NCI-H460 (cell line): Measurements from ENCODE around the gene RPRD1A. TPM values are rescaled to one million over a fixed set of nuclear protein-coding genes. Genes with fewer than 3 reads are reported as not detected.
"Not testable (repeated sequence)": the region's sequence is repeated elsewhere in the genome, so short reads cannot be mapped to it uniquely, and the experiment has no call there.

ENCODE experiments used
- DNase-seq: peaks from one replicate; pipeline ENCODE4 v3.0.0-alpha.2; 2016; ENCODE audit warnings: low read depth; ENCODE audit errors: extremely low read depth
- total RNA-seq: library from RNA; depleted of rRNA; stranded (reverse); fragments of >200 nt; shearing (Covaris generic); gene quantifications from 2 replicates; pipeline ENCODE4 v1.2.3, GENCODE V29; 2014

The RPRD1A gene
- total RNA-seq, 1 experiment from 2014 or later: 76.0 TPM

- no peak for DNase-seq
These were observed 33.0 kb downstream of the RPRD1A start for GRCh38 chr18:36034299-36034895.

DNA sequence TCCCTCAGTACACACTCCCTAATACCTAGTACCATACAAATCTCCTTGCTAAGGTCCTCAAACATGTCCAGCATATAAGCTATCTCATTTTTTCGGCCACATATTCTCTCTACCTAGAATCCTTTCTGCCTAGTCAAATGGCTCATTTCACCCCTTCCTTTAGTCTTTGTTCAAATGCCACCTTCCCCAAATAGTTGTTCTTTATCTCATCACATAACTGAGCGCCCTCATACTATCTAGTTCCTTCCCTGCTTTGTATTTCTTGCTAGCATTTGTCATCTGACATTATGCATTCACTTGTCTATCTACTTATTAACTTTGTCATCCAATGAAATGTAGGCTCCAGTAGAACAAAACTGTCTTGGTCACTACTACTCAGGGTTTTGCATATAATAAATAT is 35.5 kb downstream of the RPRD1A start:
- no peak for DNase-seq

DNA sequence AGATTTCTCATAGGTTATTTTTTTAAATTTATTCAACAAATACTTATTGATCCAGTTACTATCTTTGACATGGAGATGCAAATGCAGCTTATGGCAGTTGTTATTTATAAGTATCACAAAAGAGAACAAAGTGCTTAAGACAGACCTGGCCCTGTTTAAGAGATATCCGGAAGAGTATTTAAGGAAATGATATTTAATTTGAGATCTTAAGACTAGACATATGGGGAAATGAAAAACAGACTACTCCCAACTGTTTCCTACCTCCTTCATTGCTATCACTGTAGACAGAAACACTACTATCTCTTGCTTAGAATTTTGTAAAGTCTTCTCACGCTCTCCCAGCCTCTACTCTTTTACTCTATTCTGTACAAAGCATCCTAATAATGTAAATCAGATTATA is 36.0 kb downstream of the RPRD1A start:
- DNase-seq: no peak

- DNase-seq: no peak
These were observed 38.5 kb downstream of the RPRD1A start for GRCh38 chr18:36028859-36029258.

- DNase-seq: no peak
These were observed 42.3 kb downstream of the RPRD1A start for GRCh38 chr18:36025025-36025424.

- DNase-seq: not testable (repeated sequence)
These were observed 43.1 kb downstream of the RPRD1A start for GRCh38 chr18:36024241-36024640.

DNA sequence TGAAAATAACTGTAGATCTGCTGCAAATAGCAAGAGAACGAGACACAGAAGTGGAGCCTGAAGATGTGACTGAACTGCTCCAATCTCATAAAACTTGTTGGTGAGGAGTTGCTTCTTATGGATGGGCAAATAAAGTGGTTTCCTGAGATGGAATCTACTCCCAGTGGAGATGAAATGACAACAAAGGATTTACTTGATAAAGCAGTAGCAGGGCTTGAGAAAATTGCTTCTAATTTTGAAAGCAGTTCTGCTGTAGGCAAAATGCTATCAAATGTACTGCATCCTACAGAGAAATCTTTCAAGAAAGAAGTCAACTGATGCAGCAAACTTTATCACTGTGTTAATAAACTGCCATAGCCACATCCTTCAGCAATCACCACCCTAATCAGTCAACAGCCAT is 44.0 kb downstream of the RPRD1A start:
- no peak for DNase-seq

GRCh38 chr18:36020174-36020711 is 47.1 kb downstream of the RPRD1A start:
- no peak for DNase-seq

DNA sequence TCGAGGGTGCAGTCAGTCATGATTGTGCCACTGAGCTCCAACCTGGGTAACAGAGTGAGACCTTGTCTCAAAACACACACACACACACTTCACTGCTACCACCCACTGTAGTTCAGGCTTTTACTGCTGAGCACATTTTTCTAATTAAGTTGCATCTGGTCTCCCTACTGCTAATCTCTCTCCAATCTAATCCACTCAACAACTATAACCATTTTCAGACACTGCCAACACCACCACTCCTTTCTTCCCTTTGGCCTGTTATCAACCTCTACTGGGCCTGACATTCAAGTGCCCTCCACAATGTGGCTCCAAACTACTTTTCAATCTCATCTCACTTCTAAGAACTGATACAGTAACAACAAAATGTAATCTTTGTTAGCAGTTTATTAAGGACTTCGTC is 50.1 kb downstream of the RPRD1A start:
- no peak for DNase-seq

DNA sequence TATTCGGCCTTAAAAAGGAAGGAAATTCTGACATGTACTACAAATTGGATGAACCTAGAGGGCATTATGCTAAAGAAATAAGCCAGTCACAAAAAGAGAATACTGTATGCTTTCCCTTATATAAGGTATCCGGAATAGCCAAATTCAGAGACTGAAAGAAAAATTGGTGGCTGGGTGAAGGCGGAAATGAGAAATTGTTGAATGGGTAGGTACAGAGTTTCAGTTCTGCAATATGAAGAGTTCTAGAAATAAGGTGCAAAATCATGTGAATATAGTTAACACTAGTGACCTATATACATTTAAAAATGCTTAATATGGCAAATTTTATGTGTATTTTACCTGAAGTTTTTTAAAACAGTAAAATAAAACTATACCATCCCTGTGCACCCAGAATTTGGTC is 51.7 kb downstream of the RPRD1A start:
- DNase-seq: no peak

DNA sequence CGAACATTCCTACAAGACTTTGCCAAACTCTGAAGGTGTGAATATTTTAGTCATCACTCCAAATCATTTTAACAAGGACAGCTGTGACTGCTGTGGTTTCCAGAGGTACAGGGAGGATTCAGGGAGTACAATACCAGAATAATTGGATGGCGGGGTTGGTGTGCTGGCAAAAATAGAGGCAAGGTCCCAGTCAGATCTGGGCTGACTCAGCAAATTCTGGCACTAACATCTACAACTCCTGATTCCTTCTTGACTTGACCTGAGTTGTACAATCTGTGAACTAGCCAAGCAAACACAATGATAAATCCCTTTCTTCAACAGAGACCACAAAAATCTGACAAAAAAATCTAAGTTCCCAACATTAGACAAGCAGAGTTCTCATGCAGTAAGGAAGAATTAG is 54.5 kb downstream of the RPRD1A start:
- DNase-seq: no peak

- DNase-seq: no peak
These were observed 58.1 kb downstream of the RPRD1A start for GRCh38 chr18:36009214-36009613.

DNA sequence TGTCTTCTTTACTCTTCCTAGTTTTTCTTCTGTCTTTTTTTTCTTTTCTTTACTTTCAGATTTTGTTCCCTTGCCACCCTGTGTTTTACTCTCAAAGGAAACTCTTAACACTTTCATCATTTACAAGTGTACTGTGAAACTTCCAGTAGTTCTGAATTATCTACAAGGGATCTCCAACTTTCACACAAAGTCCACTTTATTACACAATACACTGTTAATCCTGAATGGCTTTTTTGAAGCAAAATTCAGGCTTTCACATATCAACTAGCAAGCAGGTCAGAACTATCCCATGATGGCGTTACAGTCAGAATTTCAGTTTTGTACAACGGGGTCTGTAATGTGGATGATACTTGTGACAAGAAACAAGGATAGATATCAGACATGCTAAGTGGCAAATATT is 60.4 kb downstream of the RPRD1A start:
- DNase-seq: no peak

- DNase-seq: no peak
These were observed 67.4 kb downstream of the RPRD1A start for GRCh38 chr18:35999925-36000324.

- no peak for DNase-seq
These were observed 68.4 kb downstream of the RPRD1A start for GRCh38 chr18:35998967-35999366.

GRCh38 chr18:35993013-35993412 is 74.3 kb downstream of the RPRD1A start:
- DNase-seq: no peak

GRCh38 chr18:35991696-35992095 is 75.7 kb downstream of the RPRD1A start:
- no peak for DNase-seq

- no peak for DNase-seq
These were observed 83.5 kb downstream of the RPRD1A start for GRCh38 chr18:35983818-35984217.

DNA sequence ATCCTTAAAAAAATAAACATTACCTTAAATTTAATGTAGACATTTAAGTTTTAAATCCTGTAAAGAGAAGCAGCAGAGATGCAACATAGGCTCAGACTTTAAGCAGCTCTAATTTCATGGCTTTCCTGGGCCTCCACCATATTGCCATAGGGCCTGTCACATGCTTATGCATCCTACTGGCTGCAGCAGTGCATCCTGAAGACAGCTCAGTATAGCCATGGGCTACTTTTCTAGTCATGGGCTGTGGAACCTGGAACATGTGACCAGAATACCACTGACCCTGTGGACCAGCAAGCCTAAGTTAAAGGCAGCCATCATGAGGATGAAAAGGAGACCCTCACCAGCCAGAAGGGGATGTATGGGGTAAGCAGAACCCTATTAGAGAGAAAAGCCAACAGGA is 84.2 kb downstream of the RPRD1A start:
- DNase-seq: no peak

DNA sequence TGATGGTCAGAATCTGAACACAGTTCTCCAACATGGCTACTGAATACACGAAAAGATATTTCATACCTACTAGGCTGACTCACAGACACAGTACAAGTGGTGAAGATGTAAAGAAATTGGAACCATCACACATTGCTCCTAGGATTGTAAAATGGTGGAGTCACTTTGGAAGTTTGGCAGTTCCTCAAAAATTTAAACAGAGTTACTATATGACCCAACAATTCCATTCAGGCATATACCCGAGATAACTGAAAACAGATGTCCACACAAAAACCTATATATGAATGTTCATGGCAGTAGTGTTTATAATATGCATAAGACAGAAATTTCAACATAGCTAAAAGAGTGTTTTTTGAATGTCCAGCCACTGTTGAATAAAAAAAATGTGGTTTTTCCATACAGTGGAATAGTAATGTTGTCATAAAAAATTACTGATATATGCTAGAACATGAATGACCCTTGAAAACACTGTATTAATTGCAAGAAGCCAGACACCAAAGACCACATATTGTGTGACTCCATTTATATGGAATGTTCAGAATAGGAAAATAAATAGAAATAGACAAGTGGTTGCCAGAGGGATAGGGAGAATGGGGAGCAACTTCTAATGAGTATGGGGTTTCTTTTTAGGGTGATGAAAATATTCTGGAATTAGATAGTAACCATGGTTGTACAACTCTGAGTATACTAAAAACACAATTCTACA is 84.8 kb downstream of the RPRD1A start:
- DNase-seq: no peak

- no peak for DNase-seq
These were observed 88.2 kb downstream of the RPRD1A start for GRCh38 chr18:35979112-35979511.

- DNase-seq: no peak
These were observed 93.2 kb downstream of the RPRD1A start for GRCh38 chr18:35974181-35974580.
